B cell (primary cell): ENCODE data around the gene FAM3B. TPM values are rescaled to one million over a fixed set of nuclear protein-coding genes. Genes with fewer than 3 reads are reported as not detected.

Source experiments
- ATAC-seq: fragments of 200-7000 bp; cut with Tn5 transposase; one replicate; pipeline ENCODE4 v1.10.0; 2021; ENCODE audit warnings: low read depth, mild to moderate bottlenecking, moderate number of reproducible peaks, moderate library complexity
- CTCF ChIA-PET: fragments of 350-600 bp; sonication (Branson Sonifier 250); formaldehyde crosslinking; loops from one replicate; lab custom pipeline; 2021; ENCODE audit warnings: antibody characterized with exemption, inconsistent platforms; lab: Charles Lee
- POLR2A ChIA-PET: fragments of 350-600 bp; sonication (Branson Sonifier 250); formaldehyde crosslinking; loops from one replicate; lab custom pipeline; 2021; ENCODE audit warnings: antibody characterized with exemption; lab: Charles Lee
- DNase-seq: peaks from one replicate; pipeline ENCODE4 v3.0.0; 2013
- H2AFZ ChIP-seq: 2 replicates; pipeline ENCODE4 v1.6.1; 2012; ENCODE audit warnings: mild to moderate bottlenecking, low read depth, low read length; ENCODE audit not compliant: insufficient read depth, poor library complexity, severe bottlenecking
- H3K27ac ChIP-seq, 2 donors: 1 replicate in 1 of 2; 2 replicates in 1 of 2; pipeline ENCODE4 v1.5.1; 2012 to 2013; ENCODE audit warnings: low read length in 2 of 2, mild to moderate bottlenecking in 2 of 2, moderate library complexity in 1 of 2
- H3K27me3 ChIP-seq, 4 experiments: fragments of 200-600 bp in 1 of 4; sonication (generic) in 1 of 4; replicated peaks in 1 of 4; 1 replicate in 2 of 4; 2 replicates in 2 of 4; pipeline versions ENCODE4 v1.6.1 to v1.7.0; 2013 to 2016; ENCODE audit warnings: low read length in 3 of 4, mild to moderate bottlenecking in 2 of 4, mixed read lengths in 1 of 4, moderate library complexity in 1 of 4; ENCODE audit not compliant: insufficient read depth in 4 of 4, control insufficient read depth in 3 of 4; ENCODE audit errors: control extremely low read depth in 1 of 4
- H3K36me3 ChIP-seq, 2 experiments: replicated peaks in 1 of 2; 1 replicate in 1 of 2; 2 replicates in 1 of 2; pipeline versions ENCODE4 v1.6.1 to v1.7.1; 2013; ENCODE audit warnings: low read length in 1 of 2; ENCODE audit not compliant: insufficient read depth in 2 of 2, control insufficient read depth in 1 of 2; ENCODE audit errors: control extremely low read depth in 1 of 2, extremely low read depth in 1 of 2
- H3K4me1 ChIP-seq, 2 donors: fragments of 200-600 bp in 1 of 2; sonication (generic) in 1 of 2; 1 replicate in 1 of 2; 2 replicates in 1 of 2; pipeline versions ENCODE4 v1.5.1 to v1.6.1; 2013 to 2017; ENCODE audit warnings: low read length in 2 of 2; ENCODE audit not compliant: control insufficient read depth in 2 of 2, insufficient read depth in 2 of 2
- H3K4me2 ChIP-seq: replicated peaks from 2 replicates; pipeline ENCODE3; 2012; ENCODE audit warnings: mild to moderate bottlenecking, low read depth, low read length; ENCODE audit not compliant: poor library complexity, severe bottlenecking
- H3K4me3 ChIP-seq, 5 experiments: fragments of 200-600 bp in 1 of 5; sonication (generic) in 1 of 5; 1 replicate in 3 of 5; 2 replicates in 2 of 5; pipeline versions ENCODE4 v1.5.1 to v1.7.0; 2011 to 2016; ENCODE audit warnings: low read length in 4 of 5, mild to moderate bottlenecking in 4 of 5, low read depth in 2 of 5, control low read depth in 1 of 5, moderate library complexity in 1 of 5; ENCODE audit not compliant: insufficient read depth in 1 of 5; ENCODE audit errors: control extremely low read depth in 1 of 5, extremely low read depth in 1 of 5
- H3K79me2 ChIP-seq: fragments of 200-600 bp; sonication (generic); one replicate; pipeline ENCODE4 v1.6.0; 2016; ENCODE audit warnings: low read length; ENCODE audit not compliant: control insufficient read depth, insufficient read depth
- H3K9ac ChIP-seq: fragments of 200-600 bp; sonication (generic); 2 replicates; pipeline ENCODE4 v1.6.1; 2017; ENCODE audit warnings: mild to moderate bottlenecking, low read length, moderate library complexity
- H3K9me3 ChIP-seq, 3 donors: one replicate each; pipeline versions ENCODE4 v1.6.1 to v1.7.1; 2013; ENCODE audit warnings: low read length in 2 of 3; ENCODE audit not compliant: control insufficient read depth in 2 of 3, insufficient read depth in 1 of 3; ENCODE audit errors: control extremely low read depth in 1 of 3
- H4K20me1 ChIP-seq: 2 replicates; pipeline ENCODE4 v1.6.0; 2012; ENCODE audit warnings: mild to moderate bottlenecking, low read length; ENCODE audit not compliant: insufficient read depth, control insufficient read depth, poor library complexity, severe bottlenecking
- H3K27ac Mint-ChIP-seq: one replicate; pipeline ENCODE4 v1.8.0; 2021; ENCODE audit warnings: mixed read lengths
- H3K27me3 Mint-ChIP-seq: one replicate; pipeline ENCODE4 v1.8.0; 2021; ENCODE audit warnings: mixed read lengths
- H3K4me1 Mint-ChIP-seq: one replicate; pipeline ENCODE4 v1.8.0; 2021; ENCODE audit warnings: mixed read lengths
- H3K4me3 Mint-ChIP-seq: one replicate; pipeline ENCODE4 v1.8.0; 2021; ENCODE audit warnings: mixed read lengths
- H3K9me3 Mint-ChIP-seq: one replicate; pipeline ENCODE4 v1.8.0; 2022; ENCODE audit warnings: mixed read lengths; ENCODE audit not compliant: insufficient read depth
- EZH2 ChIP-seq: IDR thresholded peaks from 2 replicates; pipeline ENCODE4 v1.6.1; 2012; ENCODE audit warnings: borderline replicate concordance, low read depth, mild to moderate bottlenecking, moderate library complexity, low read length; ENCODE audit not compliant: insufficient read depth, poor library complexity, severe bottlenecking
- WGBS: methylation state at CpG from one replicate; pipeline ENCODE4 v1.1.5; 2013; ENCODE audit warnings: missing lambda C conversion rate; ENCODE audit not compliant: insufficient coverage; 5-methylcytosine and 5-hydroxymethylcytosine counted together
- intact Hi-C: fragments of 100-400 bp; cut with micrococcal nuclease; formaldehyde crosslinking; loops from one replicate; pipeline ENCODE4 v1.10.0; 2022
- polyA plus RNA-seq: library from polyadenylated mRNA; depleted of rRNA; stranded (reverse); fragments of >200 nt; gene quantifications from 2 replicates; pipeline ENCODE4 v1.2.3, GENCODE V29; 2012
- total RNA-seq, 2 donors: library from RNA; stranded (reverse); fragments of 120-200 nt in 1 of 2; gene quantifications; 1 replicate in 1 of 2; 2 replicates in 1 of 2; pipeline versions ENCODE4 v1.2.3 to v1.2.4, GENCODE V29; 2013 to 2022
- TF ChIP-seq, protein P1 (sequence below): fragments of 200-600 bp; IDR thresholded peaks from one replicate; pipeline ENCODE4 v1.8.0; 2022; ENCODE audit warnings: antibody characterized with exemption, mild to moderate bottlenecking

Gene FAM3B
- total and polyA plus RNA-seq, 2 donors (not counting 1 experiment from before 2014, with no cell fraction given): 0.09 TPM; not detected in 1

DNA sequence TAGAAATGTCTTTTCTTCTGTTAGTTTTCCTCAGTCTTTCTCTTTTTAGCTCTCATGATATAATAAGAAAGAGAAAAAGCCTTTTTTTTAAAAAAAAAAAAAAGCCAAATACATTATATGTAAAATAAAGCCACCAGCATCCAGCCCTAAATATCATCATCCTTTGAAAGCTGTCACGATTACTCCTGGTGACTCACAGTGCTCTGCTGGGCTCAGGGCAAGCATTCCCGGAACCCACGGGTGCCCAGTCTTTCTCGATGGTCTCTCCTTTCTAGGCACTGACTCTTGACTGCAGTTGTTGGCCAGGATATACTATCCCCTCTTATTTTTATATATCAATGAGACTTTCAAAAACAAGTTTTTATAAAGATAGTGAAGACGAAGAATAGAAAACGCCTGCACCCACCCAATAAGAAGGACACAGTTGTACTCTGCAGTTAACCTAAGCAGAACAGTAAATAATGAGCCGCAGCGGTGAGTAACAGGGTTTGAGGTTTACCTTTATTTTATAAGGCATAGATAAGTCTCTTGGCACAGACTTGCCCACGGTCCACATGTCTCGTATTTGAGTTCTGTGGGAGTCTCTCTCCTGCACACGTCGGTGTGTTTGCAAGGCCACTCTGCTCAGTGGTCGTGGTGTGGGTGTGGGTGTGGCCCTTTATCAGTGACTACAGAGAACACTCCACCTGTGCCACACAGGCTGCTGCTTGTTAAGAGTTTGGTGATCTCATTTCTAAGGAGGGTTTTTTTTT is 29.5 kb downstream of the FAM3B start:
- Histone ChIP-seq H3K36me3 (no peaks in the 10 kb centered on the region), H3K9ac (no peak overlapping the region), H3K9me3 (peaks cover 0 to 2% (median 0%) of the 10 kb centered on the region in 3 donors), H3K4me2 (no peak overlapping the region), H4K20me1 (no peaks in the 10 kb centered on the region), H3K27me3 (peaks cover 0 to 9% (median 0%) of the 10 kb centered on the region in 4 experiments), H3K4me3 (no peak overlapping the region), H3K4me1 (no peaks in the 10 kb centered on the region), H2AFZ (no peak overlapping the region), H3K27ac (no peak overlapping the region), H3K79me2 (no peaks in the 10 kb centered on the region)
- DNase-seq: no peak
- Mint-ChIP-seq H3K4me3 (no peak overlapping the region), H3K27ac (no peak overlapping the region), H3K9me3 (no peaks in the 10 kb centered on the region), H3K4me1 (no peaks in the 10 kb centered on the region), H3K27me3 (peaks cover 18% of the 10 kb centered on the region)
- intact Hi-C loops: no loop called here
- POLR2A ChIA-PET: no interaction called here
- ATAC-seq: no peak
- TF ChIP-seq EZH2: no peak
- TF ChIP-seq, protein P1, sequence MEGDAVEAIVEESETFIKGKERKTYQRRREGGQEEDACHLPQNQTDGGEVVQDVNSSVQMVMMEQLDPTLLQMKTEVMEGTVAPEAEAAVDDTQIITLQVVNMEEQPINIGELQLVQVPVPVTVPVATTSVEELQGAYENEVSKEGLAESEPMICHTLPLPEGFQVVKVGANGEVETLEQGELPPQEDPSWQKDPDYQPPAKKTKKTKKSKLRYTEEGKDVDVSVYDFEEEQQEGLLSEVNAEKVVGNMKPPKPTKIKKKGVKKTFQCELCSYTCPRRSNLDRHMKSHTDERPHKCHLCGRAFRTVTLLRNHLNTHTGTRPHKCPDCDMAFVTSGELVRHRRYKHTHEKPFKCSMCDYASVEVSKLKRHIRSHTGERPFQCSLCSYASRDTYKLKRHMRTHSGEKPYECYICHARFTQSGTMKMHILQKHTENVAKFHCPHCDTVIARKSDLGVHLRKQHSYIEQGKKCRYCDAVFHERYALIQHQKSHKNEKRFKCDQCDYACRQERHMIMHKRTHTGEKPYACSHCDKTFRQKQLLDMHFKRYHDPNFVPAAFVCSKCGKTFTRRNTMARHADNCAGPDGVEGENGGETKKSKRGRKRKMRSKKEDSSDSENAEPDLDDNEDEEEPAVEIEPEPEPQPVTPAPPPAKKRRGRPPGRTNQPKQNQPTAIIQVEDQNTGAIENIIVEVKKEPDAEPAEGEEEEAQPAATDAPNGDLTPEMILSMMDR: no peak
- CTCF ChIA-PET: no interaction called here
- WGBS: 98% methylated on average over 6 of the region's 13 CpGs

DNA sequence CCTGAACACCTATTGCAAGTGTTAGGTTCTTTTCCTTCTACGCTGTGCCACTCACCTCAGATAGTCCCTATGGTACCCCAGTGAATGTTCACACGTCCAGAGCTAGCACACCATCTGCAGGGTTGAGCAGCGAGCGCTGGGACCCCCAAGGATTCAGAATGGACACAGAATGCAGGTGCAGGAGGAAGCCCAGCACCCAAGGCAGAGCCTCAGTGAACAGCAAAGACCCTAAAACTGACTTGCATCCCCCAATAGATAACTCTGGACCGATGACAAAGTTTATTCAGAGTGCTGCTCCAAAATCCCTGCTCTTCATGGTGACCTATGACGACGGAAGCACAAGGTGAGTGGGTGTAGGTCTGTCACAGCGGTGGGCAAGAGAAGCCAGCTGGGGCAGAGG is 30.2 kb downstream of the FAM3B start:
- no peaks in the 10 kb centered on the region for H3K36me3 ChIP-seq
- H3K27ac Mint-ChIP-seq: no peak overlapping the region
- no peak for TF ChIP-seq EZH2
- TF ChIP-seq, protein P1: no peak
- H3K27ac ChIP-seq: no peak overlapping the region
- no peak overlapping the region for H3K4me2 ChIP-seq
- no peak overlapping the region for H2AFZ ChIP-seq
- no peak overlapping the region for H3K4me3 ChIP-seq
- no peak overlapping the region for H3K4me3 Mint-ChIP-seq
- no peaks in the 10 kb centered on the region for H3K4me1 Mint-ChIP-seq
- no peaks in the 10 kb centered on the region for H3K4me1 ChIP-seq
- peaks cover 0 to 2% (median 0%) of the 10 kb centered on the region in 3 donors for H3K9me3 ChIP-seq
- no peak overlapping the region for H3K9ac ChIP-seq
- WGBS: 85% methylated on average over 7 of the region's 8 CpGs
- CTCF ChIA-PET: no interaction called here
- POLR2A ChIA-PET: no interaction called here
- no peak for DNase-seq
- no peaks in the 10 kb centered on the region for H3K79me2 ChIP-seq
- H3K9me3 Mint-ChIP-seq: no peaks in the 10 kb centered on the region
- peaks cover 0 to 9% (median 0%) of the 10 kb centered on the region in 4 experiments for H3K27me3 ChIP-seq
- peaks cover 21% of the 10 kb centered on the region for H3K27me3 Mint-ChIP-seq
- intact Hi-C loops: no loop called here
- no peak for ATAC-seq
- H4K20me1 ChIP-seq: no peaks in the 10 kb centered on the region
